Stimulated activated CD8-positive, alpha-beta memory T cell treated with anti-CD3 and anti-CD28 coated beads, Interleukin-4, amount 100 ng/mL, for 48 hours (primary cell): ENCODE measurements around the gene TMEM62.
"Not testable (repeated sequence)": the region's sequence is repeated elsewhere in the genome, so short reads cannot be mapped to it uniquely, and the experiment has no call there.

Source experiments
- DNase-seq: peaks from one replicate; pipeline ENCODE4 v3.0.0-alpha.2; 2020

The TMEM62 gene

GRCh38 chr15:43125100-43125661, 8.2 kb upstream of the TMEM62 start:
- no peak for DNase-seq

GRCh38 chr15:43126356-43126755, 7.0 kb upstream of the TMEM62 start:
- DNase-seq: no peak

GRCh38 chr15:43127752-43128151, 5.6 kb upstream of the TMEM62 start:
- no peak for DNase-seq

- not testable (repeated sequence) for DNase-seq
Measured at GRCh38 chr15:43128174-43128979, 5.0 kb upstream of the TMEM62 start.

GRCh38 chr15:43128980-43129335, 4.4 kb upstream of the TMEM62 start:
- no peak for DNase-seq

GRCh38 chr15:43132830-43133429, 456 bp upstream of the TMEM62 start:
- DNase-seq: no peak

- DNase-seq: peak; percentile 29
Measured at GRCh38 chr15:43134157-43134635, 810 bp downstream of the TMEM62 start.

GRCh38 chr15:43135351-43135750, 2.0 kb downstream of the TMEM62 start:
- no peak for DNase-seq

- DNase-seq: no peak
Measured at GRCh38 chr15:43143203-43143941, 10.0 kb downstream of the TMEM62 start.

- DNase-seq: no peak
Measured at GRCh38 chr15:43144512-43144911, 11.1 kb downstream of the TMEM62 start.

- no peak for DNase-seq
Measured at GRCh38 chr15:43146184-43146583, 12.8 kb downstream of the TMEM62 start.

GRCh38 chr15:43150191-43150929, 17.0 kb downstream of the TMEM62 start:
- no peak for DNase-seq

- DNase-seq: no peak
Measured at GRCh38 chr15:43151688-43152087, 18.3 kb downstream of the TMEM62 start.

- no peak for DNase-seq
Measured at GRCh38 chr15:43153269-43153668, 19.9 kb downstream of the TMEM62 start.

GRCh38 chr15:43165801-43166325, 32.5 kb downstream of the TMEM62 start:
- no peak for DNase-seq

- not testable (repeated sequence) for DNase-seq
Measured at GRCh38 chr15:43167261-43167660, 33.9 kb downstream of the TMEM62 start.

- no peak for DNase-seq
Measured at GRCh38 chr15:43168192-43169107, 35.1 kb downstream of the TMEM62 start.

GRCh38 chr15:43169888-43170287, 36.5 kb downstream of the TMEM62 start:
- DNase-seq: no peak

GRCh38 chr15:43175656-43176309, 42.4 kb downstream of the TMEM62 start:
- not testable (repeated sequence) for DNase-seq

- DNase-seq: not testable (repeated sequence)
Measured at GRCh38 chr15:43177147-43177546, 43.8 kb downstream of the TMEM62 start.

- no peak for DNase-seq
Measured at GRCh38 chr15:43183270-43183669, 49.9 kb downstream of the TMEM62 start.
